Subcutaneous abdominal adipose tissue (tissue), 5 donors: ENCODE results near the gene CFAP90.

Experiments
- H3K27ac ChIP-seq: one replicate; pipeline ENCODE4 v1.7.0; 2013; ENCODE audit warnings: low read depth, mild to moderate bottlenecking, inconsistent platforms, low read length, moderate library complexity
- H3K27me3 ChIP-seq, 5 donors: one replicate each; pipeline ENCODE4 v1.7.0; 2013; ENCODE audit warnings: low read length in 5 of 5, inconsistent platforms in 1 of 5; ENCODE audit not compliant: control insufficient read depth in 5 of 5, insufficient read depth in 4 of 5
- H3K36me3 ChIP-seq, 5 donors: one replicate each; pipeline ENCODE4 v1.7.0; 2013; ENCODE audit warnings: low read length in 5 of 5; ENCODE audit not compliant: control insufficient read depth in 5 of 5, insufficient read depth in 5 of 5
- H3K4me1 ChIP-seq, 5 donors: one replicate each; pipeline ENCODE4 v1.7.0; 2013; ENCODE audit warnings: low read length in 5 of 5, mild to moderate bottlenecking in 3 of 5, moderate library complexity in 1 of 5; ENCODE audit not compliant: control insufficient read depth in 5 of 5, insufficient read depth in 5 of 5
- H3K4me3 ChIP-seq, 5 donors: one replicate each; pipeline ENCODE4 v1.7.0; 2013; ENCODE audit warnings: low read length in 5 of 5, low read depth in 1 of 5
- H3K9ac ChIP-seq, 5 donors: one replicate each; pipeline ENCODE4 v1.7.0; 2013; ENCODE audit warnings: low read length in 5 of 5, mild to moderate bottlenecking in 4 of 5, moderate library complexity in 3 of 5
- H3K9me3 ChIP-seq, 5 donors: one replicate each; pipeline ENCODE4 v1.7.0; 2013; ENCODE audit warnings: low read length in 5 of 5; ENCODE audit not compliant: control insufficient read depth in 5 of 5
- donor health status: healthy.
- donor health status: healthy.
- donor health status: healthy.
- donor health status: healthy.
- donor health status: healthy.

The CFAP90 gene

GRCh38 chr5:7813007-7813406 lies 37.9 kb downstream of the CFAP90 start:
- Histone ChIP-seq H3K9ac (no peak overlapping the region), H3K4me3 (no peak overlapping the region), H3K9me3 (no peaks in the 10 kb centered on the region), H3K27me3 (peaks cover 0 to 4% (median 0%) of the 10 kb centered on the region in 5 donors), H3K27ac (no peak overlapping the region), H3K4me1 (peaks cover 0 to 9% (median 6%) of the 10 kb centered on the region in 5 donors), H3K36me3 (no peaks in the 10 kb centered on the region)

- no peaks in the 10 kb centered on the region for H3K36me3 ChIP-seq
- H3K4me3 ChIP-seq, result no peak overlapping the region
- H3K27ac ChIP-seq, result no peak overlapping the region
- no peak overlapping the region for H3K9ac ChIP-seq
- peaks cover 0 to 4% (median 0%) of the 10 kb centered on the region in 5 donors for H3K27me3 ChIP-seq
- no peaks in the 10 kb centered on the region for H3K9me3 ChIP-seq
- H3K4me1 ChIP-seq, result peaks cover 0 to 9% (median 6%) of the 10 kb centered on the region in 5 donors
Observed at GRCh38 chr5:7811715-7812114, 39.2 kb downstream of the CFAP90 start.

DNA sequence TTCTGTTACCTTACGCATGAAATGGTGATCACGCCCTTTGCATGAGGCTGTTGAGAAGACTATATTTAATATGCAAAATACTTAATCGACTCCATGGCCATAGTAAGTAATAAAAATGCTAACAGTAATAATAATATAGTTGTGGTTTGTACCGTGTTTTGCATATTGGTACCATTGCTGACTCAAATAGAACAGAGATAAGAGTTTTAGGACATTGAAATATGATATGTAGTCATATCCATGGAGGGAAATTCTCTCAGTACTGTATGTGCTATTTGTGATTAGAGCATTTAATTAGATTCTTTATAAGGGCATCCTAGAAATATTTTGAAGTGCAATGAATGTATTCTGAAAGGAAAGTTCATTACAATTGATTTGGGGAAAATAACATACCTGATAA lies 41.9 kb downstream of the CFAP90 start:
- H3K36me3 ChIP-seq, result no peaks in the 10 kb centered on the region
- H3K9ac ChIP-seq, result no peak overlapping the region
- no peaks in the 10 kb centered on the region for H3K9me3 ChIP-seq
- H3K4me3 ChIP-seq, result no peak overlapping the region
- no peaks in the 10 kb centered on the region for H3K4me1 ChIP-seq
- H3K27me3 ChIP-seq, result no peaks in the 10 kb centered on the region
- no peak overlapping the region for H3K27ac ChIP-seq

- Histone ChIP-seq H3K4me1 (peaks cover 0 to 24% (median 12%) of the 10 kb centered on the region in 5 donors), H3K27me3 (no peaks in the 10 kb centered on the region), H3K27ac (no peak overlapping the region), H3K9ac (no peak overlapping the region), H3K9me3 (no peaks in the 10 kb centered on the region), H3K4me3 (no peak overlapping the region), H3K36me3 (no peaks in the 10 kb centered on the region)
Observed at GRCh38 chr5:7805379-7805778, 45.6 kb downstream of the CFAP90 start.

GRCh38 chr5:7803937-7804336 lies 47.0 kb downstream of the CFAP90 start:
- H3K4me3 ChIP-seq, result no peak overlapping the region
- H3K4me1 ChIP-seq, result peaks cover 0 to 24% (median 12%) of the 10 kb centered on the region in 5 donors
- H3K27ac ChIP-seq, result no peak overlapping the region
- no peaks in the 10 kb centered on the region for H3K9me3 ChIP-seq
- H3K9ac ChIP-seq, result no peak overlapping the region
- no peaks in the 10 kb centered on the region for H3K27me3 ChIP-seq
- H3K36me3 ChIP-seq, result no peaks in the 10 kb centered on the region

DNA sequence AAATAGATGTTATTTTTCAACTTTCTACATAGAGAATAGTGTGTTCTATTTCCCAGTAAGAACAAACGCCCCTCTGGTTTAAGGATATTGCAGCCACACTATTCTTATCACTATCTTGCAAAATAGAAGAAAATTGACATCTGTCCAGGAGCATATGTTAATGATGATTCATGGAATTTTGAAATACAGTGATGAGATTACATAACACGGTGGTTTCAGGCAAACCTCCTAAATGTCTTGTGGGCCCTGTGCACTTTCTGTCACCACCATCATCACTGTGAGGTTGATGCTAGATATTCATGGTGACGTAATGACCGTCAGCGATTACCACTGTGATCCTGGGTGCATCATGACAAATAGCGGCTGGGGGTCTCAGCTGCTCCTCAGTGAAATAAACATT lies 48.1 kb downstream of the CFAP90 start:
- Histone ChIP-seq H3K36me3 (no peaks in the 10 kb centered on the region), H3K4me3 (no peak overlapping the region), H3K9ac (no peak overlapping the region), H3K4me1 (peaks cover 0 to 24% (median 12%) of the 10 kb centered on the region in 5 donors), H3K9me3 (no peaks in the 10 kb centered on the region), H3K27me3 (no peaks in the 10 kb centered on the region), H3K27ac (peak overlapping the region; percentile 76)

- Histone ChIP-seq H3K36me3 (no peaks in the 10 kb centered on the region), H3K9ac (peak overlapping the region in 2 of 5 donors; percentile 10 to 42), H3K27me3 (no peaks in the 10 kb centered on the region), H3K4me3 (peak overlapping the region in 1 of 5 donors; percentile 18), H3K4me1 (peaks cover 0 to 24% (median 12%) of the 10 kb centered on the region in 5 donors), H3K9me3 (no peaks in the 10 kb centered on the region), H3K27ac (peak overlapping the region; percentile 76)
Observed at GRCh38 chr5:7801891-7802614, 48.9 kb downstream of the CFAP90 start.

- no peak overlapping the region for H3K9ac ChIP-seq
- H3K9me3 ChIP-seq, result no peaks in the 10 kb centered on the region
- peaks cover 0 to 6% (median 2%) of the 10 kb centered on the region in 5 donors for H3K4me1 ChIP-seq
- H3K27ac ChIP-seq, result no peak overlapping the region
- no peaks in the 10 kb centered on the region for H3K36me3 ChIP-seq
- H3K4me3 ChIP-seq, result no peak overlapping the region
- H3K27me3 ChIP-seq, result no peaks in the 10 kb centered on the region
Observed at GRCh38 chr5:7795306-7795705, 55.6 kb downstream of the CFAP90 start.

- peaks cover 0 to 6% (median 2%) of the 10 kb centered on the region in 5 donors for H3K4me1 ChIP-seq
- no peak overlapping the region for H3K9ac ChIP-seq
- no peaks in the 10 kb centered on the region for H3K9me3 ChIP-seq
- no peaks in the 10 kb centered on the region for H3K36me3 ChIP-seq
- H3K4me3 ChIP-seq, result no peak overlapping the region
- H3K27ac ChIP-seq, result no peak overlapping the region
- H3K27me3 ChIP-seq, result no peaks in the 10 kb centered on the region
Observed at GRCh38 chr5:7794823-7795222, 56.1 kb downstream of the CFAP90 start.

DNA sequence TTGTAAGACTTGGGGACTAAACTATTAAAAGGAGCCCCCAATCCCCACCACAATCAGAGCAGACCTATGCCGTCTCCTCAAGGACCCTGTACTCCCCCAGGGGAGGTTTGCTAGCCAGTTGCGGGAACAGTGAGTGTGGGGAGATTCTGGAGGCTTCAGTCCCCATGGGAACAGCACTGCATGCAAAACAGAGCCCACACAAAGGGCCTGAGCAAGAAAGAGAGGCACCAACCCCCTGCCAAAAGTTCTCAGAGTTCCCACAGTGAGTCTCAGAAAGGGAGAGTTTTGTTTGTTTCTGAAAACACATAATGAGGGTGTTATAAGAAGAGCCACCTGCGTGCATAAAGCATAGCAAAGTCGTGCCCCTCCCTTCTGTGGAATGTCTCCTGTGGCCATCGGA lies 56.6 kb downstream of the CFAP90 start:
- Histone ChIP-seq H3K4me1 (peaks cover 0 to 7% (median 2%) of the 10 kb centered on the region in 5 donors), H3K27ac (no peak overlapping the region), H3K9me3 (no peaks in the 10 kb centered on the region), H3K9ac (no peak overlapping the region), H3K36me3 (no peaks in the 10 kb centered on the region), H3K27me3 (no peaks in the 10 kb centered on the region), H3K4me3 (no peak overlapping the region)
